Gastroesophageal sphincter (tissue), 3 donors: ENCODE results near the gene DPYD.

Experiments used
- CTCF ChIP-seq, 4 experiments: fragments of 200-600 bp in 2 of 4; fragments of 450-650 bp in 2 of 4; sonication (generic) in 1 of 4; IDR thresholded peaks; one replicate each; pipeline ENCODE4 v1.5.1; 2017 to 2019; ENCODE audit warnings: antibody characterized with exemption in 4 of 4, mild to moderate bottlenecking in 2 of 4, moderate library complexity in 2 of 4
- EP300 ChIP-seq: sonication (generic); formaldehyde crosslinking; IDR thresholded peaks from one replicate; pipeline ENCODE4 v1.6.1; 2017; ENCODE audit warnings: antibody characterized with exemption, mild to moderate bottlenecking
- POLR2A ChIP-seq, 2 donors: fragments of 450-650 bp; IDR thresholded peaks; one replicate each; pipeline ENCODE4 v1.6.1; 2017; ENCODE audit warnings: antibody characterized with exemption in 2 of 2, mild to moderate bottlenecking in 2 of 2, moderate library complexity in 1 of 2
- POLR2AphosphoS5 ChIP-seq: sonication (generic); formaldehyde crosslinking; IDR thresholded peaks from one replicate; pipeline ENCODE4 v1.6.1; 2017; ENCODE audit warnings: antibody characterized with exemption

- no peak for TF ChIP-seq POLR2A (IDR thresholded peaks at IDR 0.05)
- no peak for TF ChIP-seq CTCF (IDR thresholded peaks at IDR 0.05)
- no peak for TF ChIP-seq POLR2AphosphoS5
- TF ChIP-seq EP300: no peak
Observed at GRCh38 chr1:97091263-97091662, 829.6 kb downstream of the DPYD start.
